HepG2 (cell line): ENCODE data around the gene ZCCHC10. TPM values are rescaled to one million over a fixed set of nuclear protein-coding genes. Genes with fewer than 3 reads are reported as not detected.

Source experiments
- ELF4 ChIP-seq: sonication (generic); formaldehyde crosslinking; IDR thresholded peaks from 2 replicates; pipeline ENCODE4 v1.5.0; 2020; ENCODE audit warnings: missing genetic modification reagents, mild to moderate bottlenecking, moderate library complexity, borderline replicate concordance
- FOXO1 ChIP-seq: sonication (generic); formaldehyde crosslinking; IDR thresholded peaks from 2 replicates; pipeline ENCODE4 v1.4.0; 2020; ENCODE audit warnings: missing genetic modification reagents
- IRF2 ChIP-seq: IDR thresholded peaks from 2 replicates; pipeline ENCODE4 v1.6.1; 2018; ENCODE audit warnings: missing genetic modification reagents, missing compliant biosample characterization
- MXD4 ChIP-seq: IDR thresholded peaks from 2 replicates; pipeline ENCODE4 v1.6.1; 2016; ENCODE audit warnings: mild to moderate bottlenecking, missing biosample characterization, missing genetic modification reagents
- NAIF1 ChIP-seq: sonication (generic); formaldehyde crosslinking; IDR thresholded peaks from 2 replicates; pipeline ENCODE4 v1.5.0; 2020; ENCODE audit warnings: mild to moderate bottlenecking, missing genetic modification reagents, borderline replicate concordance
- NFIB ChIP-seq: sonication (generic); formaldehyde crosslinking; IDR thresholded peaks from 2 replicates; pipeline ENCODE4 v1.9.0; 2021; ENCODE audit warnings: missing genetic modification reagents, mild to moderate bottlenecking, borderline replicate concordance
- NR3C1 ChIP-seq: sonication (generic); formaldehyde crosslinking; IDR thresholded peaks from 2 replicates; pipeline ENCODE4 v1.4.0; 2020; ENCODE audit warnings: missing genetic modification reagents
- PRMT3 ChIP-seq: sonication (generic); formaldehyde crosslinking; IDR thresholded peaks from 2 replicates; pipeline ENCODE4 v1.8.1; 2022; ENCODE audit warnings: low read depth, mild to moderate bottlenecking, moderate library complexity, missing genetic modification reagents, borderline replicate concordance
- RBFOX2 ChIP-seq: fragments of 200-400 bp; formaldehyde crosslinking; IDR thresholded peaks from 2 replicates; pipeline ENCODE4 v1.6.1; 2017; ENCODE audit warnings: low read depth, mild to moderate bottlenecking, low read length
- STAT5B ChIP-seq: sonication (generic); formaldehyde crosslinking; IDR thresholded peaks from 2 replicates; pipeline ENCODE4 v1.4.0; 2020; ENCODE audit warnings: missing genetic modification reagents
- TMF1 ChIP-seq: sonication (generic); formaldehyde crosslinking; IDR thresholded peaks from 2 replicates; pipeline ENCODE4 v1.8.1; 2022; ENCODE audit warnings: low read depth, missing genetic modification reagents
- ZBTB38 ChIP-seq: sonication (generic); formaldehyde crosslinking; IDR thresholded peaks from 2 replicates; pipeline ENCODE4 v1.5.1; 2020; ENCODE audit warnings: mild to moderate bottlenecking, missing genetic modification reagents
- ZBTB7A ChIP-seq: sonication (generic); formaldehyde crosslinking; IDR thresholded peaks from 2 replicates; pipeline ENCODE4 v1.8.0; 2022; ENCODE audit warnings: mild to moderate bottlenecking, missing genetic modification reagents
- ZNF143 ChIP-seq: sonication (generic); formaldehyde crosslinking; IDR thresholded peaks from 2 replicates; pipeline ENCODE4 v1.4.0; 2020; ENCODE audit warnings: missing genetic modification reagents
- ZNF567 ChIP-seq: sonication (generic); formaldehyde crosslinking; IDR thresholded peaks from 2 replicates; pipeline ENCODE4 v1.8.1; 2023; ENCODE audit warnings: mild to moderate bottlenecking, missing genetic modification reagents, borderline replicate concordance
- ZNF678 ChIP-seq: sonication (generic); formaldehyde crosslinking; IDR thresholded peaks from 2 replicates; pipeline ENCODE4 v1.4.0; 2020; ENCODE audit warnings: mild to moderate bottlenecking, missing genetic modification reagents
- ZNF709 ChIP-seq: sonication (generic); formaldehyde crosslinking; IDR thresholded peaks from 2 replicates; pipeline ENCODE4 v1.5.0; 2020; ENCODE audit warnings: mild to moderate bottlenecking, missing genetic modification reagents
- ZNF720 ChIP-seq: sonication (generic); formaldehyde crosslinking; IDR thresholded peaks from 2 replicates; pipeline ENCODE4 v1.4.0; 2020; ENCODE audit warnings: missing genetic modification reagents
- ZZZ3 ChIP-seq: sonication (generic); formaldehyde crosslinking; IDR thresholded peaks from 2 replicates; pipeline ENCODE4 v1.4.0; 2020; ENCODE audit warnings: missing genetic modification reagents, mild to moderate bottlenecking, borderline replicate concordance
- polyA plus RNA-seq, 8 experiments: library from polyadenylated mRNA; depleted of rRNA in 3 of 8; stranded (reverse) in 7 of 8; unstranded in 1 of 8; fragments of >200 nt; fragmentation: Illumina TruSeq in 4 of 8; extraction: Trizol in 4 of 8; gene quantifications; 2 replicates each; pipeline versions ENCODE4 v1.2.1 to v1.2.3, GENCODE V29; 2011 to 2016; ENCODE audit warnings: low read depth in 4 of 8, missing spikeins in 1 of 8, mixed read lengths in 1 of 8; ENCODE audit not compliant: insufficient read depth in 1 of 8
- total RNA-seq, 5 experiments: library from RNA; depleted of rRNA; stranded (reverse); fragments of >200 nt; fragmentation: Illumina TruSeq; extraction: Trizol; gene quantifications; 2 replicates each; pipeline ENCODE4 v1.2.3, GENCODE V29; 2016; ENCODE audit warnings: low read depth in 1 of 5
- TF ChIP-seq, protein P1 (sequence below): sonication (generic); formaldehyde crosslinking; IDR thresholded peaks from 2 replicates; pipeline ENCODE4 v1.4.0; 2020; ENCODE audit warnings: missing genetic modification reagents, borderline replicate concordance
- TF ChIP-seq, protein P2 (sequence below): sonication (generic); formaldehyde crosslinking; IDR thresholded peaks from 2 replicates; pipeline ENCODE4 v1.4.0; 2020; ENCODE audit warnings: missing genetic modification reagents, borderline replicate concordance
- TF ChIP-seq, protein P3 (sequence below): IDR thresholded peaks from 2 replicates; pipeline ENCODE4 v1.6.1; 2016; ENCODE audit warnings: missing genetic modification reagents, missing compliant biosample characterization
- TF ChIP-seq, protein P4 (sequence below): sonication (generic); formaldehyde crosslinking; IDR thresholded peaks from 2 replicates; pipeline ENCODE4 v1.5.1; 2020; ENCODE audit warnings: missing genetic modification reagents, mild to moderate bottlenecking, borderline replicate concordance

The ZCCHC10 gene
- total and polyA plus RNA-seq, 2 of the 13 experiments (the other 11 are each of a cell fraction or from before 2014, with no cell fraction given) = 40.7 to 48.2 TPM

DNA sequence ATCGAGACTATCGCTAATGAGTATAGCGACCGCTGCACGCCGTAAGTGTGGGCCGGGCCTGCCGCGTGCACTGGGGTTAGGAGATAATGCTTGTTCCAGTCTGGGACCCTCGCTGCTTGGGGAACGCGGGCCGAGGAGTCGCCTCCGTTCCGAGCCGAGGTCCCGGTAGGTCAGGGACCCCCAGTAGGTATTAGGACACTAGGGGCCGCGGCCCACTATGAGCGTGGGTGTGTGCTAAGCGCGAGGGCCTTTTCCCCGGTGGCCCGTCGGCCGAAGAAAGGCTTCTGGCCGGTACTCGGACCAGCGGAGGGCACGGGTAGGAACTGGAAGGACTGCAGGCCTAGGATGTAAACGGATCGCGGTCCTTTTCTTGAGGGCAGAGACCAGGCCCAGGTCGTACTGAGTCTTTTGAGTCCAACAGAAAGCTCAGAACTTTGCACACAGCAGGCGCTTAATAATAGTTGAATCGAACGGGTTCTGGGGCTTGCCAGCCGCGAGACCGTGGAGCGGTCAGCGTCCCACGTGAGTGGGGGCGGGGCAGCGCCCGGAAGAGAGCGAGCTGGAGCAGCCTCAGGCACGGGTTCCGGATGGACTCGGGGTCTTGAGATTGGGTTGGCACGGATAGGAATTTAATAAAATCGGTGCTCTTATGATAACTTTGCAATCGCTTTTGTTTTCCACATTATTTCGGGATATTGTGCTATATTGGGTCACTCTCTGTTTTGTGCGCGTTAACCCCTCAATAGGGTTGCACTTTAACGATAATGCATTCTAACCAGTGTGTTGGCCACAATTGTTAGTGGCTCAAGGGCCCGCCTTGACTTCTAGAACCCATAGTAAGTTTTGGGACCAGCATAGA is 26.2 kb upstream of the ZCCHC10 start (continued):
- TF ChIP-seq ZNF143 (CRISPR knock-in tag) = no peak
- TF ChIP-seq ELF4 (CRISPR knock-in tag) = 0 out of 2 replicates have a peak, but pooled peaks have one; percentile 11
- TF ChIP-seq ZBTB7A (CRISPR knock-in tag) = peak; percentile 58
- no peak for TF ChIP-seq NFIB (CRISPR knock-in tag)
- no peak for TF ChIP-seq NR3C1 (CRISPR knock-in tag)
- TF ChIP-seq IRF2 = peak; percentile 26; the same call in 1 of the 2 replicates
- TF ChIP-seq, protein P1, sequence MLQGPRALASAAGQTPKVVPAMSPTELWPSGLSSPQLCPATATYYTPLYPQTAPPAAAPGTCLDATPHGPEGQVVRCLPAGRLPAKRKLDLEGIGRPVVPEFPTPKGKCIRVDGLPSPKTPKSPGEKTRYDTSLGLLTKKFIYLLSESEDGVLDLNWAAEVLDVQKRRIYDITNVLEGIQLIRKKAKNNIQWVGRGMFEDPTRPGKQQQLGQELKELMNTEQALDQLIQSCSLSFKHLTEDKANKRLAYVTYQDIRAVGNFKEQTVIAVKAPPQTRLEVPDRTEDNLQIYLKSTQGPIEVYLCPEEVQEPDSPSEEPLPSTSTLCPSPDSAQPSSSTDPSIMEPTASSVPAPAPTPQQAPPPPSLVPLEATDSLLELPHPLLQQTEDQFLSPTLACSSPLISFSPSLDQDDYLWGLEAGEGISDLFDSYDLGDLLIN = no peak
- no peak for TF ChIP-seq ZNF567 (CRISPR knock-in tag)
- TF ChIP-seq FOXO1 (CRISPR knock-in tag) = no peak
- no peak for TF ChIP-seq TMF1
- TF ChIP-seq PRMT3 (CRISPR knock-in tag) = no peak
- TF ChIP-seq ZNF709 (CRISPR knock-in tag) = 0 out of 2 replicates have a peak, but pooled peaks have one; percentile 20
- TF ChIP-seq ZNF720 = no peak
- TF ChIP-seq ZNF678 (CRISPR knock-in tag) = no peak
- TF ChIP-seq ZBTB38 (CRISPR knock-in tag) = peak; percentile 30; the same call in 1 of the 2 replicates
- TF ChIP-seq, protein P2, sequence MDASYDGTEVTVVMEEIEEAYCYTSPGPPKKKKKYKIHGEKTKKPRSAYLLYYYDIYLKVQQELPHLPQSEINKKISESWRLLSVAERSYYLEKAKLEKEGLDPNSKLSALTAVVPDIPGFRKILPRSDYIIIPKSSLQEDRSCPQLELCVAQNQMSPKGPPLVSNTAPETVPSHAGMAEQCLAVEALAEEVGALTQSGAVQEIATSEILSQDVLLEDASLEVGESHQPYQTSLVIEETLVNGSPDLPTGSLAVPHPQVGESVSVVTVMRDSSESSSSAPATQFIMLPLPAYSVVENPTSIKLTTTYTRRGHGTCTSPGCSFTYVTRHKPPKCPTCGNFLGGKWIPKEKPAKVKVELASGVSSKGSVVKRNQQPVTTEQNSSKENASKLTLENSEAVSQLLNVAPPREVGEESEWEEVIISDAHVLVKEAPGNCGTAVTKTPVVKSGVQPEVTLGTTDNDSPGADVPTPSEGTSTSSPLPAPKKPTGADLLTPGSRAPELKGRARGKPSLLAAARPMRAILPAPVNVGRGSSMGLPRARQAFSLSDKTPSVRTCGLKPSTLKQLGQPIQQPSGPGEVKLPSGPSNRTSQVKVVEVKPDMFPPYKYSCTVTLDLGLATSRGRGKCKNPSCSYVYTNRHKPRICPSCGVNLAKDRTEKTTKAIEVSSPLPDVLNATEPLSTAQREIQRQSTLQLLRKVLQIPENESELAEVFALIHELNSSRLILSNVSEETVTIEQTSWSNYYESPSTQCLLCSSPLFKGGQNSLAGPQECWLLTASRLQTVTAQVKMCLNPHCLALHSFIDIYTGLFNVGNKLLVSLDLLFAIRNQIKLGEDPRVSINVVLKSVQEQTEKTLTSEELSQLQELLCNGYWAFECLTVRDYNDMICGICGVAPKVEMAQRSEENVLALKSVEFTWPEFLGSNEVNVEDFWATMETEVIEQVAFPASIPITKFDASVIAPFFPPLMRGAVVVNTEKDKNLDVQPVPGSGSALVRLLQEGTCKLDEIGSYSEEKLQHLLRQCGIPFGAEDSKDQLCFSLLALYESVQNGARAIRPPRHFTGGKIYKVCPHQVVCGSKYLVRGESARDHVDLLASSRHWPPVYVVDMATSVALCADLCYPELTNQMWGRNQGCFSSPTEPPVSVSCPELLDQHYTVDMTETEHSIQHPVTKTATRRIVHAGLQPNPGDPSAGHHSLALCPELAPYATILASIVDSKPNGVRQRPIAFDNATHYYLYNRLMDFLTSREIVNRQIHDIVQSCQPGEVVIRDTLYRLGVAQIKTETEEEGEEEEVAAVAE = no peak
- TF ChIP-seq, protein P3, sequence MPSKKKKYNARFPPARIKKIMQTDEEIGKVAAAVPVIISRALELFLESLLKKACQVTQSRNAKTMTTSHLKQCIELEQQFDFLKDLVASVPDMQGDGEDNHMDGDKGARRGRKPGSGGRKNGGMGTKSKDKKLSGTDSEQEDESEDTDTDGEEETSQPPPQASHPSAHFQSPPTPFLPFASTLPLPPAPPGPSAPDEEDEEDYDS (CRISPR knock-in tag) = no peak
- no peak for TF ChIP-seq ZZZ3 (CRISPR knock-in tag)
- peak; percentile 38; the same call in 1 of the 2 replicates for TF ChIP-seq NAIF1 (CRISPR knock-in tag)
- TF ChIP-seq STAT5B (CRISPR knock-in tag) = no peak
- TF ChIP-seq, protein P4, sequence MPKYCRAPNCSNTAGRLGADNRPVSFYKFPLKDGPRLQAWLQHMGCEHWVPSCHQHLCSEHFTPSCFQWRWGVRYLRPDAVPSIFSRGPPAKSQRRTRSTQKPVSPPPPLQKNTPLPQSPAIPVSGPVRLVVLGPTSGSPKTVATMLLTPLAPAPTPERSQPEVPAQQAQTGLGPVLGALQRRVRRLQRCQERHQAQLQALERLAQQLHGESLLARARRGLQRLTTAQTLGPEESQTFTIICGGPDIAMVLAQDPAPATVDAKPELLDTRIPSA (CRISPR knock-in tag) = no peak
- TF ChIP-seq RBFOX2 = peak; percentile 82
- peak; percentile 62; the same call in 1 of the 2 replicates for TF ChIP-seq MXD4
